Fibroblast of pulmonary artery (primary cell): ENCODE results near the gene RAMP3.

Experiments used
- DNase-seq: peaks from one replicate; pipeline ENCODE4 v3.0.0-alpha.2; 2010; ENCODE audit warnings: low read depth
- H3K4me3 ChIP-seq: replicated peaks from 2 replicates; pipeline ENCODE4 v1.5.1; 2011; ENCODE audit warnings: low read depth, mild to moderate bottlenecking, control low read depth, low read length, moderate library complexity
- CTCF ChIP-seq: IDR thresholded peaks from 2 replicates; pipeline ENCODE4 v1.5.1; 2011; ENCODE audit warnings: mild to moderate bottlenecking, control low read depth, low read length, inconsistent platforms; ENCODE audit errors: missing control alignments

Gene RAMP3

GRCh38 chr7:45188736-45189135 lies 31.1 kb downstream of the RAMP3 start:
- TF ChIP-seq CTCF = no peak
- no peak overlapping the region for H3K4me3 ChIP-seq
- no peak for DNase-seq

- H3K4me3 ChIP-seq = no peak overlapping the region
- DNase-seq = no peak
- no peak for TF ChIP-seq CTCF
Measured at GRCh38 chr7:45189151-45189970, 31.8 kb downstream of the RAMP3 start.

GRCh38 chr7:45190406-45191165 lies 33.0 kb downstream of the RAMP3 start:
- no peak overlapping the region for H3K4me3 ChIP-seq
- no peak for DNase-seq
- TF ChIP-seq CTCF = no peak

DNA sequence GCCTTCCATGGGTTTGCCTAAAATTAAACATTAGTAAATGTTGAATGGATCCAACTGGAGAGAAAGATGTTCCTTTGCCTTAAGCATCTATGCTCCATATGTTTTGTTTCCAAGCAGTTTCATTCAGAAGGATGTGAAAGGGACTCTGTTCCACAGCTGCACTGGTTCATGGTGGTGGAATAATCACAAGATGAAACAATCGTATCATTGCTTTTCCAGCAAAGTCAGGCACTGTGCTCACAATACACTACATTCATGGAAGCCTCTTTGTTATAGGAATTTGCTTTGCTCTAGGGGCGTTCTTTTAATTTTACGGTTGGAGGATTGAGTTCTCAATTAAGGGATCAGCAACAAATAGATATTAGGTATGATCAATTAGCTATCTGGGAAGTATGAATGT lies 33.8 kb downstream of the RAMP3 start:
- DNase-seq = no peak
- no peak overlapping the region for H3K4me3 ChIP-seq
- TF ChIP-seq CTCF = no peak

DNA sequence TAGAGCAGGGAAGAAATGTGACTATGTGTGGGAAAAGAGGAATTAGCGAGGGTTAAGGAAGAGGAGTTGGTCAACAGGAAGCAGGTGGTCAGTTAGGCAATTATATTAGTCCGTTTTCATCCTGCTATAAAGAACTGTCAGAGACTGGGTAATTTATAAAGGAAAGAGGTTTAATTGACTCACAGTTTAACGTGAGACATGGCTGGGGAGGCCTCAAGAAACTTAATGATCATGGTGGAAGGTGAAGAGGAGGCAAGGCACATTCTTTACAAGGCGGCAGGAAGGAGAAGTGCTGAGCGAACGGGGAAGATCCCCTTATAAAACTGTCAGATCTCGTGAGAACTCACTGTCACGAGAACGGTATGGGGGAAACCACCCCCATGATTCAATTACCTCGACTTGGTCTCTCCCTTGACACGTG lies 35.0 kb downstream of the RAMP3 start:
- H3K4me3 ChIP-seq = no peak overlapping the region
- DNase-seq = no peak
- no peak for TF ChIP-seq CTCF

- no peak for DNase-seq
- H3K4me3 ChIP-seq = no peak overlapping the region
- no peak for TF ChIP-seq CTCF
Measured at GRCh38 chr7:45193828-45194227, 36.2 kb downstream of the RAMP3 start.

DNA sequence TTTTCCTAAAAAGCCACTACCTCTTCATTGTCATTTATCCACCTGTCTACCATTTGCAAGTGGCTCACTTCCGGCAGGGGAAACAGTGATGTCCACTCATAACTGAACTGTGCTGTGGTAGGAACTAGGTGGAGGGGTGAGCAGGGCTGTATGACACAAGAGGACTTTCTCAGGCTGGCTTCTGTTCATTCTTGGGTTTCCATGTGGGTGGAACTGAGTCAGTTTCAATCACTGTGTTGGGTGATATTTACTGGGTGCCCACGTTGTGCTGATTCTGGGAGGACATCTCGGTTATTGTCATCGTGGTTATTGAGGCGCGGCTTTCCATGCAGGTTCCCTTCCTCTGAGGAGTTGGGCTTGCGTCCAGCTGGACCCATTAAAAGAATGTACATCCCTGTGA lies 38.8 kb downstream of the RAMP3 start:
- H3K4me3 ChIP-seq = no peak overlapping the region
- TF ChIP-seq CTCF = no peak
- no peak for DNase-seq
